Activated CD8-positive, alpha-beta memory T cell treated with anti-CD3 and anti-CD28 coated beads, Interleukin-2, amount 10 ng/mL, durations not matched to agents 7 days and 5 days (primary cell): ENCODE data around the gene CYP3A5. TPM values are rescaled to one million over a fixed set of nuclear protein-coding genes. Genes with fewer than 3 reads are reported as not detected.
"Not testable (repeated sequence)": the region's sequence is repeated elsewhere in the genome, so short reads cannot be mapped to it uniquely, and the experiment has no call there.

Experiments used
- ATAC-seq: fragments of 150-1000 bp; cut with Tn5 transposase; one replicate; pipeline ENCODE4 v1.10.0; 2021; ENCODE audit warnings: moderate library complexity
- CTCF ChIA-PET: fragments of 350-600 bp; sonication (Branson Sonifier 250); formaldehyde crosslinking; loops from one replicate; lab custom pipeline; 2021; ENCODE audit warnings: antibody characterized with exemption; lab: Charles Lee
- DNase-seq: peaks from one replicate; pipeline ENCODE4 v3.0.0-alpha.2; 2020
- H3K27ac Mint-ChIP-seq: one replicate; pipeline ENCODE4 v1.8.0; 2021; ENCODE audit warnings: mild to moderate bottlenecking, mixed read lengths
- H3K27me3 Mint-ChIP-seq: one replicate; pipeline ENCODE4 v1.8.0; 2021; ENCODE audit warnings: mixed read lengths
- H3K36me3 Mint-ChIP-seq: one replicate; pipeline ENCODE4 v1.8.0; 2021; ENCODE audit warnings: mild to moderate bottlenecking, mixed read lengths
- H3K4me1 Mint-ChIP-seq: one replicate; pipeline ENCODE4 v1.8.0; 2021; ENCODE audit warnings: mixed read lengths
- H3K4me3 Mint-ChIP-seq: one replicate; pipeline ENCODE4 v1.8.0; 2021; ENCODE audit warnings: mild to moderate bottlenecking, moderate library complexity, mixed read lengths
- H3K9me3 Mint-ChIP-seq: one replicate; pipeline ENCODE4 v1.8.0; 2022; ENCODE audit warnings: low read depth, mixed read lengths
- total RNA-seq, 2 experiments: library from RNA; stranded (reverse); gene quantifications; one replicate each; pipeline ENCODE4 v1.2.3, GENCODE V29; 2021

CYP3A5 gene
- total RNA-seq, 2 experiments from 2014 or later: not detected

GRCh38 chr7:99672573-99672972, 7.2 kb downstream of the CYP3A5 start:
- Mint-ChIP-seq H3K4me3 (no peak overlapping the region), H3K4me1 (peaks cover 6% of the 10 kb centered on the region), H3K27ac (no peak overlapping the region), H3K27me3 (no peaks in the 10 kb centered on the region), H3K36me3 (peaks cover 3% of the 10 kb centered on the region), H3K9me3 (no peaks in the 10 kb centered on the region)
- CTCF ChIA-PET: no interaction called here
- DNase-seq: no peak
- ATAC-seq: no peak

- Mint-ChIP-seq H3K4me1 (peaks cover 2% of the 10 kb centered on the region), H3K9me3 (no peaks in the 10 kb centered on the region), H3K36me3 (peaks cover 5% of the 10 kb centered on the region), H3K4me3 (no peak overlapping the region), H3K27me3 (no peaks in the 10 kb centered on the region), H3K27ac (no peak overlapping the region)
- DNase-seq: no peak
- ATAC-seq: no peak
- CTCF ChIA-PET: no interaction called here
Observed at GRCh38 chr7:99669782-99670181, 10.0 kb downstream of the CYP3A5 start.

DNA sequence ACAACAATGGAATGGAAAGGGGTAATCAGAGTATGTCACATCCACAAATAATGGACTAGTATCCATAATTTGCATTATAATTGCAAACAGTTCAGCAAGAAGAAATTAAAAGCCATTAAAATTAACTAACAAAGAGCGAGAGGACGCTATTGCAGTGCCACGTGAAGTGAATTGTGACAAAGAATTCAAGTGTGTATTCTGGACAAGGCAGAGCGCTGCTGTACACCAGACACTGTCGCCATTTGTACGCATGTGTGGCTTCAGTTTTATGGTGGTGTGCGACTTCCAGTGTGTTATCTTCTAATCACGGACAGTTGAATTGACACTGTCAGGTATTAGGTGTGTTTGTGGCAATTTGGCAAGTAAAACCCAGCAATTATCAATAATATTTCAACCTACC, 11.3 kb downstream of the CYP3A5 start:
- Mint-ChIP-seq H3K36me3 (peaks cover 13% of the 10 kb centered on the region), H3K27me3 (no peaks in the 10 kb centered on the region), H3K27ac (no peak overlapping the region), H3K9me3 (no peaks in the 10 kb centered on the region), H3K4me1 (no peaks in the 10 kb centered on the region), H3K4me3 (no peak overlapping the region)
- CTCF ChIA-PET: no interaction called here
- no peak for DNase-seq
- ATAC-seq: no peak

- no peak overlapping the region for H3K4me3 Mint-ChIP-seq
- CTCF ChIA-PET: no interaction called here
Observed at GRCh38 chr7:99667179-99667578, 12.6 kb downstream of the CYP3A5 start.

DNA sequence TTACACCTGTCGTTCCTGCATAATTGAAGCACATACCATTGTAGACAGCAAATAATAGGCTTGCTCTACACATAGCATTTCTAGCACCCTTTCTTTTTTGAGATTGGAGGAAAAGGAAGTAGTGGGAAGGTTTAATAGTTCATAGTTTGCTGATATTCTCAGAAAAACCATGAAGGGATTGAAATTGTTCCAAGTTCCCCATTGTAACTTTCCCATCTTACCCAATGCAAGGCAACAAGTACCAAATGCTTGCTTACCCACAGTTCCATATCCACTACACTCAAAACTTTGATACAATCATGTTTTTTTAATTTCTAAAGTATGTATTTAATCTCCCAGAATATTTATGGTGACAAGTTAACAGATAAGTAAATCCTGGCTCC, 13.8 kb downstream of the CYP3A5 start:
- H3K4me1 Mint-ChIP-seq: no peaks in the 10 kb centered on the region
- DNase-seq: no peak
- ATAC-seq: no peak
- H3K27me3 Mint-ChIP-seq: no peaks in the 10 kb centered on the region
- H3K27ac Mint-ChIP-seq: no peak overlapping the region
- CTCF ChIA-PET: no interaction called here
- H3K4me3 Mint-ChIP-seq: no peak overlapping the region
- H3K9me3 Mint-ChIP-seq: no peaks in the 10 kb centered on the region
- H3K36me3 Mint-ChIP-seq: peaks cover 23% of the 10 kb centered on the region

More at GRCh38 chr7:99667179-99667578, 12.6 kb downstream of the CYP3A5 start:
- H3K4me1 Mint-ChIP-seq: no peaks in the 10 kb centered on the region
- peaks cover 19% of the 10 kb centered on the region for H3K36me3 Mint-ChIP-seq
- H3K9me3 Mint-ChIP-seq: no peaks in the 10 kb centered on the region
- ATAC-seq (no peak), DNase-seq (no peak)
- H3K27me3 Mint-ChIP-seq: no peaks in the 10 kb centered on the region
- H3K27ac Mint-ChIP-seq: no peak overlapping the region

GRCh38 chr7:99665312-99666012, 14.3 kb downstream of the CYP3A5 start:
- no peaks in the 10 kb centered on the region for H3K9me3 Mint-ChIP-seq
- CTCF ChIA-PET: no interaction called here
- no peak for ATAC-seq

DNA sequence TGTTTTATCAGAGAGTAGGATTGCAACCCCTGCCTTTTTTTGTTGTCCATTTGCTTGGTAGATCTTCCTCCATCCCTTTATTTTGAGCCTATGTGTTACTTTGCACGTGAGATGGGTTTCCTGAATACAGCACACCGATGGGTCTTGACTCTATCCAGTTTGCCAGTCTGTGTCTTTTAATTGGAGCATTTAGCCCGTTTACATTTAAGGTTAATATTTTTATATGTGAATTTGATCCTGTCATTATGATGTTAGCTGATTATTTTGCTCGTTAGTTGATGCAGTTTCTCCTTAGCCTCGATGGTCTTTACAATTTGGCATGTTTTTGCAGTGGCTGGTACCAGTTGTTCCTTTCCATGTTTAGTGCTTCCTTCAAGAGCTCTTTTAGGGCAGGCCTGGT, 21.9 kb downstream of the CYP3A5 start:
- H3K27me3 Mint-ChIP-seq, H3K9me3 Mint-ChIP-seq, H3K4me1 Mint-ChIP-seq, H3K27ac Mint-ChIP-seq, H3K4me3 Mint-ChIP-seq, ATAC-seq, CTCF ChIA-PET, DNase-seq: not testable (repeated sequence)
- peaks cover 35% of the 10 kb centered on the region for H3K36me3 Mint-ChIP-seq

More at GRCh38 chr7:99665312-99666012, 14.3 kb downstream of the CYP3A5 start:
- no peaks in the 10 kb centered on the region for H3K4me1 Mint-ChIP-seq
- H3K36me3 Mint-ChIP-seq: peaks cover 24% of the 10 kb centered on the region
- H3K4me3 Mint-ChIP-seq: no peak overlapping the region
- no peaks in the 10 kb centered on the region for H3K27me3 Mint-ChIP-seq
- H3K27ac Mint-ChIP-seq: no peak overlapping the region
- no peak for DNase-seq

- H3K27me3 Mint-ChIP-seq, H3K9me3 Mint-ChIP-seq, DNase-seq, H3K27ac Mint-ChIP-seq, ATAC-seq, CTCF ChIA-PET, H3K4me3 Mint-ChIP-seq, H3K4me1 Mint-ChIP-seq: not testable (repeated sequence)
- H3K36me3 Mint-ChIP-seq: peaks cover 24% of the 10 kb centered on the region
Observed at GRCh38 chr7:99654626-99655025, 25.2 kb downstream of the CYP3A5 start.

GRCh38 chr7:99653754-99654153, 26.0 kb downstream of the CYP3A5 start:
- ATAC-seq: no peak
- Mint-ChIP-seq H3K4me3 (no peak overlapping the region), H3K27ac (no peak overlapping the region), H3K4me1 (peaks cover 1% of the 10 kb centered on the region), H3K27me3 (no peaks in the 10 kb centered on the region), H3K36me3 (peaks cover 21% of the 10 kb centered on the region), H3K9me3 (peaks cover 1% of the 10 kb centered on the region)
- DNase-seq: no peak
- CTCF ChIA-PET: no interaction called here

DNA sequence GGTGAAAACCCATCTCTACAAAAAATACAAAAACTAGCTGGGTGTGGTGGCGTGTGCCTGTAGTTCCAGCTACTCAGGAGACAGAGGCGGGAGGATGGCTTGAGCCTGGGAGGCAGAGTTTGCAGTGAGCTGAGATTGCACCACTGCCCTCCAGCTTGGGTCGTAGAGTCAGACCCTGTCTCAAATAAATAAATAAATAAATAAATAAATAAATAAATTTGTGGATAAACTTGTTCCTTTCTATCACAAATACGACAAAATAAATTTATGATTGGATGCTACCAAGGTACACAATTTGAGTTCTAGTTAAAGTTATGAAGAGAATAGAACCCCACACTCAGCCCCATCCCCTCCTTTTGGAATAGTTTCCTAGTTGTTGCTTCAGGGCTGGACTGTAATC, 26.5 kb downstream of the CYP3A5 start:
- H3K4me3 Mint-ChIP-seq, CTCF ChIA-PET, H3K4me1 Mint-ChIP-seq, H3K9me3 Mint-ChIP-seq, DNase-seq, H3K27me3 Mint-ChIP-seq, H3K27ac Mint-ChIP-seq, ATAC-seq: not testable (repeated sequence)
- peaks cover 19% of the 10 kb centered on the region for H3K36me3 Mint-ChIP-seq

- DNase-seq (no peak), ATAC-seq (no peak)
- no peak overlapping the region for H3K27ac Mint-ChIP-seq
- H3K36me3 Mint-ChIP-seq: peaks cover 17% of the 10 kb centered on the region
- no peak overlapping the region for H3K4me3 Mint-ChIP-seq
- no peaks in the 10 kb centered on the region for H3K27me3 Mint-ChIP-seq
- H3K4me1 Mint-ChIP-seq: peaks cover 1% of the 10 kb centered on the region
- no peaks in the 10 kb centered on the region for H3K9me3 Mint-ChIP-seq
- CTCF ChIA-PET: no interaction called here
Observed at GRCh38 chr7:99652671-99653070, 27.1 kb downstream of the CYP3A5 start.

- H3K27me3 Mint-ChIP-seq: no peaks in the 10 kb centered on the region
- H3K4me3 Mint-ChIP-seq: no peak overlapping the region
- H3K4me1 Mint-ChIP-seq: peaks cover 1% of the 10 kb centered on the region
- no peak for DNase-seq
- no peak overlapping the region for H3K27ac Mint-ChIP-seq
- H3K9me3 Mint-ChIP-seq: no peaks in the 10 kb centered on the region
- CTCF ChIA-PET: no interaction called here
- peaks cover 22% of the 10 kb centered on the region for H3K36me3 Mint-ChIP-seq
- no peak for ATAC-seq
Observed at GRCh38 chr7:99651290-99651689, 28.5 kb downstream of the CYP3A5 start.

- H3K36me3 Mint-ChIP-seq: peaks cover 35% of the 10 kb centered on the region
- no peaks in the 10 kb centered on the region for H3K27me3 Mint-ChIP-seq
- no peak overlapping the region for H3K4me3 Mint-ChIP-seq
- CTCF ChIA-PET: no interaction called here
- DNase-seq (no peak), ATAC-seq (no peak)
- H3K27ac Mint-ChIP-seq: no peak overlapping the region
- peaks cover 3% of the 10 kb centered on the region for H3K9me3 Mint-ChIP-seq
- H3K4me1 Mint-ChIP-seq: peaks cover 1% of the 10 kb centered on the region
Observed at GRCh38 chr7:99648843-99649242, 31.0 kb downstream of the CYP3A5 start.

DNA sequence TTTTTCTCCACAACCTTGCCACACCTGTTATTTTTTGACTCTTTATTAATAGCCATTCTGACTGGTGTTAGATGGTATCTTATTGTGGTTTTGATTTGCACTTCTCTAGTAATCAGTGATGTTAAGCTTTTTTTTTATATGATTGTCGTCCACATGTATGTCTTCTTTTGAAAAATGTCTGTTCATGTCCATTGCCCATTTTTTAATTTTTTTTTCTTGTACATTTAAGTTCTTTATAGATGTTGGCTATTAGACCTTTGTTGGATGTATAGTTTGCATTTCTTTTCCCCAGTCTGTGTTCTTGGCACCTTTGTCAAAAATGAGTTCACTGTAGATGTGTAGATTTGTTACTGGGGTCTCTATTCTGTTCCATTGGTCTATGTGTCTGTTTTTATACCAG, 34.2 kb downstream of the CYP3A5 start:
- Mint-ChIP-seq H3K27ac (no peak overlapping the region), H3K4me1 (peaks cover 3% of the 10 kb centered on the region), H3K9me3 (peaks cover 3% of the 10 kb centered on the region), H3K27me3 (no peaks in the 10 kb centered on the region), H3K36me3 (peaks cover 41% of the 10 kb centered on the region), H3K4me3 (no peak overlapping the region)
- ATAC-seq: no peak
- CTCF ChIA-PET: no interaction called here
- DNase-seq: no peak
